Muscle of back (tissue), 11 donors: ENCODE data around the gene PTH2R. TPM values are rescaled to one million over a fixed set of nuclear protein-coding genes. Genes with fewer than 3 reads are reported as not detected.

Source experiments
- DNase-seq, 3 donors: peaks; one replicate each; pipeline versions ENCODE4 v3.0.0 to v3.0.0-alpha.2; 2013
- polyA plus RNA-seq, 10 donors: library from polyadenylated mRNA; unstranded; fragments of 120-200 nt; gene quantifications; one replicate each; pipeline ENCODE4 v1.2.1, GENCODE V29; 2013; ENCODE audit not compliant: insufficient read length in 10 of 10

The PTH2R gene
- polyA plus RNA-seq, 10 donors: 0.12 to 1.2 (median 0.43) TPM; not detected in 3

DNA sequence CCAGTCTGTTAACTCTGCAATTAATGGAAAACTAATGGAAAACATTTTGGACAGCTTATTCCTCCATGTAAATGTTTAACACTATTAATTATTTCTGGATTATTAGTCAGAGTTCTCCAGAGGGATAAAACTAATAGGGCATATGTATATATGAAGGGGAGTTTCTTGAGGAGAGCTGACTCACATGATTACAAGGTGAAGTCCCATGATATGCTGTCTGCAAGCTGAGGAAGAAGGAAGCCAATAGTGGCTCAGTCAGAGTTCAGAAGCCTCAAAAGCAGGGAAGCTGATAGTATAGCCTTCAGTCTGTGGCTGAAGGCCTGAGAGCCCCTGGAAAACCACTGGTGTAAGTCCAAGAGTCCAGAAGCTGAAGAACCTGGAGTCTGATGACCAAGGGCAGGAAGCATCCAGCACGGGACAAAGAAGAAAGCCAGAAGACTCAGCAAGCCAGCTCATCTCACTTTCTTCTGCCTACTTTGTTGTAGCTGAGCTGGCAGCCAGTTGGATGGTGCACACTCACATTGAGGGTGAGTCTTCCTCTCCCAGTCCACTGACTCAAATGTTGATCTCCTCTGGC is 136.0 kb downstream of the PTH2R start:
- no peak for DNase-seq

Other genes starting within 250 kb of the PTH2R start
- gene CRYGA, start 243.2 kb upstream of the PTH2R start, polyA plus RNA-seq: not detected
- not detected for gene C2orf80, start 216.8 kb upstream of the PTH2R start, polyA plus RNA-seq
- gene IDH1, start 151.7 kb upstream of the PTH2R start, polyA plus RNA-seq: 10 to 100 TPM; 33.1 to 45.9 (median 40.1) TPM
- gene PIKFYVE, start 140.5 kb upstream of the PTH2R start, polyA plus RNA-seq: 10 to 100 TPM; 12.2 to 23.1 (median 17.4) TPM